GM21526 (cell line): ENCODE data around the gene GPATCH11.

ENCODE experiments used
- ATAC-seq: cut with Tn5 transposase; IDR thresholded peaks from one replicate; pipeline ENCODE4 v1.9.1; 2021; ENCODE audit warnings: moderate library complexity; ENCODE audit not compliant: unreplicated experiment, low FRiP score

The GPATCH11 gene

GRCh38 chr2:37083873-37084794 is at the start of gene GPATCH11, which contains the start of gene HEATR5B:
GPATCH11 (plus strand) TSS chr2:37084518; CDS start chr2:37088382, 3,864 bp downstream.
HEATR5B (minus strand) TSS chr2:37084372; CDS start chr2:37083414, 958 bp downstream.
- peak; percentile 63 for ATAC-seq

- ATAC-seq = no peak
These were observed 46.5 kb upstream of the GPATCH11 start for GRCh38 chr2:37037771-37038170.

GRCh38 chr2:37039580-37039979 is 44.7 kb upstream of the GPATCH11 start:
- no peak for ATAC-seq

- ATAC-seq = no peak
These were observed 31.6 kb upstream of the GPATCH11 start for GRCh38 chr2:37052600-37053332.

- no peak for ATAC-seq
These were observed 24.5 kb upstream of the GPATCH11 start for GRCh38 chr2:37059841-37060240.

GRCh38 chr2:37060446-37060845 is 23.9 kb upstream of the GPATCH11 start:
- ATAC-seq = no peak

- no peak for ATAC-seq
These were observed 23.2 kb upstream of the GPATCH11 start for GRCh38 chr2:37061013-37061711.

GRCh38 chr2:37061776-37062175 is 22.5 kb upstream of the GPATCH11 start:
- no peak for ATAC-seq

- no peak for ATAC-seq
These were observed 15.6 kb upstream of the GPATCH11 start for GRCh38 chr2:37068686-37069085.

- ATAC-seq = no peak
These were observed 13.4 kb upstream of the GPATCH11 start for GRCh38 chr2:37070931-37071330.

- no peak for ATAC-seq
These were observed 4.1 kb upstream of the GPATCH11 start for GRCh38 chr2:37080266-37080665.

GRCh38 chr2:37080689-37081088 is 3.6 kb upstream of the GPATCH11 start:
- no peak for ATAC-seq

GRCh38 chr2:37084797-37085196 is 479 bp downstream of the GPATCH11 start:
- no peak for ATAC-seq

- ATAC-seq = no peak
These were observed 1.4 kb downstream of the GPATCH11 start for GRCh38 chr2:37085731-37086147.

GRCh38 chr2:37090019-37090477 is 5.7 kb downstream of the GPATCH11 start:
- peak; percentile 75 for ATAC-seq

GRCh38 chr2:37091873-37092272 is 7.6 kb downstream of the GPATCH11 start:
- no peak for ATAC-seq

GRCh38 chr2:37096568-37096967 is 12.2 kb downstream of the GPATCH11 start:
- no peak for ATAC-seq

- ATAC-seq = no peak
These were observed 14.2 kb downstream of the GPATCH11 start for GRCh38 chr2:37098416-37099118.

GRCh38 chr2:37100054-37100453 is 15.7 kb downstream of the GPATCH11 start:
- ATAC-seq = no peak

GRCh38 chr2:37102588-37102987 is 18.3 kb downstream of the GPATCH11 start:
- no peak for ATAC-seq
